ENCODE data around the gene NXN.

NXN gene

GRCh38 chr17:838486-838885 is 141.1 kb downstream of the NXN start:
- no peak for TF ChIP-seq CTCF (IDR thresholded peaks at IDR 0.05)

DNA sequence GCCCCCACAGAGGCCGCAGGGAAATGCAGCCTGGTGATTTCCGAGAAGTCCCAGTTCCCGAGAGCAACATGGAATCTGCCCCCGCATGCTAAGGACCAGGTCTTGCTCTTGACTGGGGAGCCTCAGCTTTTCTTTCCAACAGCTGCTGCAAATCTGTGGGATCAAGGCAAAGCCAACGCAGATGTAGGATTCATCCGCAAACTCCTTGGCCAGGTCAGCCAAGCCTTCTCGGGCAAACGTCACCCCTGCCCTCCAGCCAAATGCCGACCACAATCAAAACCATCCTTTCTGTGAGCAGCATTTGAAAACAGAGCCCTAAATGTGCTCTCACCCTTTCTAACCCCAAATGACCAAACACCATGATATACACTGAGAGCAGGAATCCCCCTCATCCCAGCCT is 143.4 kb downstream of the NXN start:
- no peak for TF ChIP-seq CTCF (IDR thresholded peaks at IDR 0.05)

- no peak for TF ChIP-seq CTCF (IDR thresholded peaks at IDR 0.05)
These were observed 144.3 kb downstream of the NXN start for GRCh38 chr17:835263-835662.

GRCh38 chr17:834136-834535 is 145.4 kb downstream of the NXN start:
- no peak for TF ChIP-seq CTCF (IDR thresholded peaks at IDR 0.05)

- TF ChIP-seq CTCF (IDR thresholded peaks at IDR 0.05): no peak
These were observed 148.6 kb downstream of the NXN start for GRCh38 chr17:830950-831349.

DNA sequence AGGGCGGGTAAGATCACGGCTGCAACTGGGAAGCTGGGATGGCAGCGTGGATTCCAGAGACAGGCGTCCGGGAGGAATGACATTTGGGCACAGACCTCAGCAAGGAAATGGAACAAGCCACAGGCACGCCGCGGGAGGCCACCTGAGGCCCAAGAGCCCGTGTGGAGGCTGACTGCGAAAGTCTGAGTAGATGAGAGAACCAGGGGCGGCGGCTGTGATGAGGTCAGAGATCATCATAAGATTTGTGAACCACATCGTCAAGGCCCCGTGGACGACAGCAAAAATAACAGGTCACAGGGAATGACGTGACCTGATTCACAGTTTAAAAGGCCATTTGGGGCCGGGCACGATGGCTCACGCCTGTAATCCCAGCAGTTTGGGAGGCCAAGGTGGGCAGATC is 149.2 kb downstream of the NXN start:
- TF ChIP-seq CTCF (IDR thresholded peaks at IDR 0.05): no peak

GRCh38 chr17:828761-829160 is 150.8 kb downstream of the NXN start:
- no peak for TF ChIP-seq CTCF (IDR thresholded peaks at IDR 0.05)

GRCh38 chr17:826778-827177 is 152.8 kb downstream of the NXN start:
- no peak for TF ChIP-seq CTCF (IDR thresholded peaks at IDR 0.05)

All from LNCAP (cell line).